ENCODE data around the gene FAT1.

FAT1 gene

DNA sequence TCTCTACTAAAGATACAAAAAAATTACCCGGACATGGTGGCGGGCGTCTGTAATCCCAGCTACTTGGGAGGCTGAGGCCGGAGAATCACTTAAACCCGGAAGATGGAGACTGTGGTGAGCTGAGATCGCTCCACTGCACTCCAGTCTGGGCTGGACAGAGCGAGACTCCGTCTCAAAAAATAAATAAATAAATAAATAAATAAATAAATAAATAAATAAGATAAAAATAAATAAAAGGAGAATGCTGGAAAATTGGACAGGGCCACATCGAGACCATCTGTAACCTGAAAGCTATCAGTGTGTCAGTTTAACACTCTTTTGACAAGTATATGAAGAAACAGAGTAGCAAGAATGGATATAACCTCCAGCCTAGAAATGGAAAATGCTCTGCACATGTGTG is 15.7 kb upstream of the FAT1 start:
- WGBS (ENCODE audit: insufficient coverage), result 94% methylated on average over 5 of the region's 9 CpGs
- no peaks in the 10 kb centered on the region for H3K27me3 ChIP-seq (replicated peaks in 2 of 5; ENCODE audit: control insufficient read depth in 4 of 5, insufficient read depth in 5 of 5, low read length in 4 of 5)
- no peaks in the 10 kb centered on the region for H3K36me3 ChIP-seq (ENCODE audit: control insufficient read depth in 4 of 4, insufficient read depth in 4 of 4, low read length in 3 of 4)
- H3K27ac ChIP-seq (ENCODE audit: insufficient read depth in 1 of 2, low read depth in 1 of 2, low read length in 2 of 2, poor library complexity in 1 of 2, severe bottlenecking in 2 of 2), result no peak overlapping the region
- no peak overlapping the region for H3K4me3 ChIP-seq (ENCODE audit: control insufficient read depth in 1 of 7, extremely low read depth in 1 of 7, insufficient read depth in 4 of 7, low read depth in 2 of 7, low read length in 6 of 7)
- no peaks in the 10 kb centered on the region for H3K4me1 ChIP-seq (ENCODE audit: control extremely low read depth in 1 of 4, control insufficient read depth in 4 of 4, insufficient read depth in 4 of 4, low read length in 3 of 4)
- no peaks in the 10 kb centered on the region for H3K9me3 ChIP-seq (ENCODE audit: control extremely low read depth in 1 of 5, control insufficient read depth in 4 of 5, insufficient read depth in 2 of 5, low read depth in 1 of 5, low read length in 4 of 5)
- ChIA-PET POLR2A (no interaction called here), CTCF (no interaction called here)
- no peak for DNase-seq

DNA sequence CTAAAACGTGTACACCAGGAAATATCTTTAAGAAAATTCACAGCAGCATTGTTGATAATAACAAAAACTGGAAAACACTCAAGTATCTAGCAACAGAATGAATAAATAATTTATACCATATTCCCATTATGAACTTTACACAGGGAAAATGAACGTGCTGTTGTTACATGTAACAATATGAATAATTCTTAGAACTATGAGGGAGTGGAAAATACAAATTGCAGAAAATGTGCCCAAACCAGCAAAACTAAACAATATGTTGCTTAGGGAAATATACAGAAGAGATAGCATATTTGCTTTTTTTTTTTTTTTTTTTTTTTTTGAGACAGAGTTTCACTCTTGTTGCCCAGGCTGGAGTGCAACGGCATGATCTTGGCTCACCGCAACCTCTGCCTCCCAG is 14.8 kb upstream of the FAT1 start:
- H3K27ac ChIP-seq (ENCODE audit: insufficient read depth in 1 of 2, low read depth in 1 of 2, low read length in 2 of 2, poor library complexity in 1 of 2, severe bottlenecking in 2 of 2), result no peak overlapping the region
- no peak overlapping the region for H3K4me3 ChIP-seq (ENCODE audit: control insufficient read depth in 1 of 7, extremely low read depth in 1 of 7, insufficient read depth in 4 of 7, low read depth in 2 of 7, low read length in 6 of 7)
- ChIA-PET POLR2A (interaction anchor here (0.6 kb wide), 1 partner anchor 65 kb away, joined by 4 read pairs; no protein-coding TSS in a partner anchor), CTCF (no interaction called here)
- H3K4me1 ChIP-seq (ENCODE audit: control extremely low read depth in 1 of 4, control insufficient read depth in 4 of 4, insufficient read depth in 4 of 4, low read length in 3 of 4), result no peaks in the 10 kb centered on the region
- no CpG with 5 or more reads among the region's 4 CpGs for WGBS (ENCODE audit: insufficient coverage)
- no peaks in the 10 kb centered on the region for H3K9me3 ChIP-seq (ENCODE audit: control extremely low read depth in 1 of 5, control insufficient read depth in 4 of 5, insufficient read depth in 2 of 5, low read depth in 1 of 5, low read length in 4 of 5)
- H3K27me3 ChIP-seq (replicated peaks in 2 of 5; ENCODE audit: control insufficient read depth in 4 of 5, insufficient read depth in 5 of 5, low read length in 4 of 5), result no peaks in the 10 kb centered on the region
- H3K36me3 ChIP-seq (ENCODE audit: control insufficient read depth in 4 of 4, insufficient read depth in 4 of 4, low read length in 3 of 4), result no peaks in the 10 kb centered on the region
- no peak for DNase-seq

- Histone ChIP-seq H3K27ac (ENCODE audit: insufficient read depth in 1 of 2, low read depth in 1 of 2, low read length in 2 of 2, poor library complexity in 1 of 2, severe bottlenecking in 2 of 2) (no peak overlapping the region), H3K4me1 (ENCODE audit: control extremely low read depth in 1 of 4, control insufficient read depth in 4 of 4, insufficient read depth in 4 of 4, low read length in 3 of 4) (no peaks in the 10 kb centered on the region), H3K36me3 (ENCODE audit: control insufficient read depth in 4 of 4, insufficient read depth in 4 of 4, low read length in 3 of 4) (no peaks in the 10 kb centered on the region), H3K27me3 (replicated peaks in 2 of 5; ENCODE audit: control insufficient read depth in 4 of 5, insufficient read depth in 5 of 5, low read length in 4 of 5) (no peaks in the 10 kb centered on the region), H3K4me3 (ENCODE audit: control insufficient read depth in 1 of 7, extremely low read depth in 1 of 7, insufficient read depth in 4 of 7, low read depth in 2 of 7, low read length in 6 of 7) (no peak overlapping the region), H3K9me3 (ENCODE audit: control extremely low read depth in 1 of 5, control insufficient read depth in 4 of 5, insufficient read depth in 2 of 5, low read depth in 1 of 5, low read length in 4 of 5) (no peaks in the 10 kb centered on the region)
- DNase-seq, result no peak
- ChIA-PET CTCF (no interaction called here), POLR2A (no interaction called here)
- 82% methylated on average over 4 of the region's 4 CpGs for WGBS (ENCODE audit: insufficient coverage)
Observed at GRCh38 chr4:186737427-186737826, 13.8 kb upstream of the FAT1 start.

- H3K27ac ChIP-seq (ENCODE audit: insufficient read depth in 1 of 2, low read depth in 1 of 2, low read length in 2 of 2, poor library complexity in 1 of 2, severe bottlenecking in 2 of 2), result no peak overlapping the region
- no peak overlapping the region for H3K4me3 ChIP-seq (ENCODE audit: control insufficient read depth in 1 of 7, extremely low read depth in 1 of 7, insufficient read depth in 4 of 7, low read depth in 2 of 7, low read length in 6 of 7)
- POLR2A ChIA-PET, result no interaction called here
- no peaks in the 10 kb centered on the region for H3K27me3 ChIP-seq (replicated peaks in 2 of 5; ENCODE audit: control insufficient read depth in 4 of 5, insufficient read depth in 5 of 5, low read length in 4 of 5)
- CTCF ChIA-PET, result no interaction called here
- DNase-seq, result no peak
- no peaks in the 10 kb centered on the region for H3K4me1 ChIP-seq (ENCODE audit: control extremely low read depth in 1 of 4, control insufficient read depth in 4 of 4, insufficient read depth in 4 of 4, low read length in 3 of 4)
- no peaks in the 10 kb centered on the region for H3K9me3 ChIP-seq (ENCODE audit: control extremely low read depth in 1 of 5, control insufficient read depth in 4 of 5, insufficient read depth in 2 of 5, low read depth in 1 of 5, low read length in 4 of 5)
- whole genome bisulfite sequencing (ENCODE audit: insufficient coverage), result 100% methylated on average over 1 of the region's 6 CpGs
- H3K36me3 ChIP-seq (ENCODE audit: control insufficient read depth in 4 of 4, insufficient read depth in 4 of 4, low read length in 3 of 4), result no peaks in the 10 kb centered on the region
Observed at GRCh38 chr4:186736466-186736865, 12.8 kb upstream of the FAT1 start.

DNA sequence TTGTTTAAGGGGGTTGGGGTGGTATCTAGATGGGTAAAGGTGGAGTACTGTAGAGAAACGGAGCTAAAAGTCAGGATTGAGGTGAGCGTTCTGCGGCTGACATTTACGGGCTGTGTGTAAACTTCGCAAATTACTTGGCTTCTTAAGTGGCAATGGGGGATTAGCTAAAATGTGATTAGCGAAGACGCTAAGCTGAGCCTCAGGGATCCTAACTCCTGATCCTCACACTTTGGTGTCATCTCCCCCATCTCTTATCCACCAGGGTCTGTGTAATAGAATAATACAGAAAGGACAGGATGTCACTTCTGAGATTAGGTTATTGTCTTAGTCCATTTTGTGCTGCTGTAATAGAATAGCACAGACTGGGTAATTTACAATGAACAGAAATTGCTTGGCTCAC is 10.6 kb upstream of the FAT1 start:
- H3K27ac ChIP-seq (ENCODE audit: insufficient read depth in 1 of 2, low read depth in 1 of 2, low read length in 2 of 2, poor library complexity in 1 of 2, severe bottlenecking in 2 of 2), result no peak overlapping the region
- POLR2A ChIA-PET, result no interaction called here
- no peak for DNase-seq
- H3K4me1 ChIP-seq (ENCODE audit: control extremely low read depth in 1 of 4, control insufficient read depth in 4 of 4, insufficient read depth in 4 of 4, low read length in 3 of 4), result no peaks in the 10 kb centered on the region
- no peaks in the 10 kb centered on the region for H3K9me3 ChIP-seq (ENCODE audit: control extremely low read depth in 1 of 5, control insufficient read depth in 4 of 5, insufficient read depth in 2 of 5, low read depth in 1 of 5, low read length in 4 of 5)
- 93% methylated on average over 5 of the region's 7 CpGs for WGBS (ENCODE audit: insufficient coverage)
- CTCF ChIA-PET, result no interaction called here
- H3K27me3 ChIP-seq (replicated peaks in 2 of 5; ENCODE audit: control insufficient read depth in 4 of 5, insufficient read depth in 5 of 5, low read length in 4 of 5), result peaks cover 0 to 2% (median 1%) of the 10 kb centered on the region in 5 experiments
- H3K4me3 ChIP-seq (ENCODE audit: control insufficient read depth in 1 of 7, extremely low read depth in 1 of 7, insufficient read depth in 4 of 7, low read depth in 2 of 7, low read length in 6 of 7), result no peak overlapping the region
- H3K36me3 ChIP-seq (ENCODE audit: control insufficient read depth in 4 of 4, insufficient read depth in 4 of 4, low read length in 3 of 4), result no peaks in the 10 kb centered on the region

- Histone ChIP-seq H3K36me3 (ENCODE audit: control insufficient read depth in 4 of 4, insufficient read depth in 4 of 4, low read length in 3 of 4) (no peaks in the 10 kb centered on the region), H3K4me1 (ENCODE audit: control extremely low read depth in 1 of 4, control insufficient read depth in 4 of 4, insufficient read depth in 4 of 4, low read length in 3 of 4) (no peaks in the 10 kb centered on the region), H3K27ac (ENCODE audit: insufficient read depth in 1 of 2, low read depth in 1 of 2, low read length in 2 of 2, poor library complexity in 1 of 2, severe bottlenecking in 2 of 2) (no peak overlapping the region), H3K4me3 (ENCODE audit: control insufficient read depth in 1 of 7, extremely low read depth in 1 of 7, insufficient read depth in 4 of 7, low read depth in 2 of 7, low read length in 6 of 7) (no peak overlapping the region), H3K9me3 (ENCODE audit: control extremely low read depth in 1 of 5, control insufficient read depth in 4 of 5, insufficient read depth in 2 of 5, low read depth in 1 of 5, low read length in 4 of 5) (no peaks in the 10 kb centered on the region), H3K27me3 (replicated peaks in 2 of 5; ENCODE audit: control insufficient read depth in 4 of 5, insufficient read depth in 5 of 5, low read length in 4 of 5) (peaks cover 0 to 6% (median 4%) of the 10 kb centered on the region in 5 experiments)
- ChIA-PET CTCF (no interaction called here), POLR2A (no interaction called here)
- no peak for DNase-seq
- WGBS (ENCODE audit: insufficient coverage), result 76% methylated on average over 4 of the region's 4 CpGs
Observed at GRCh38 chr4:186733778-186734177, 10.1 kb upstream of the FAT1 start.

GRCh38 chr4:186730621-186731020 is 7.0 kb upstream of the FAT1 start:
- no peaks in the 10 kb centered on the region for H3K36me3 ChIP-seq (ENCODE audit: control insufficient read depth in 4 of 4, insufficient read depth in 4 of 4, low read length in 3 of 4)
- CTCF ChIA-PET, result no interaction called here
- 96% methylated on average over 4 of the region's 5 CpGs for WGBS (ENCODE audit: insufficient coverage)
- no peak overlapping the region for H3K27ac ChIP-seq (ENCODE audit: insufficient read depth in 1 of 2, low read depth in 1 of 2, low read length in 2 of 2, poor library complexity in 1 of 2, severe bottlenecking in 2 of 2)
- no peak for DNase-seq
- H3K9me3 ChIP-seq (ENCODE audit: control extremely low read depth in 1 of 5, control insufficient read depth in 4 of 5, insufficient read depth in 2 of 5, low read depth in 1 of 5, low read length in 4 of 5), result no peaks in the 10 kb centered on the region
- no peak overlapping the region for H3K4me3 ChIP-seq (ENCODE audit: control insufficient read depth in 1 of 7, extremely low read depth in 1 of 7, insufficient read depth in 4 of 7, low read depth in 2 of 7, low read length in 6 of 7)
- POLR2A ChIA-PET, result no interaction called here
- H3K27me3 ChIP-seq (replicated peaks in 2 of 5; ENCODE audit: control insufficient read depth in 4 of 5, insufficient read depth in 5 of 5, low read length in 4 of 5), result peaks cover 21 to 38% (median 22%) of the 10 kb centered on the region in 5 experiments
- H3K4me1 ChIP-seq (ENCODE audit: control extremely low read depth in 1 of 4, control insufficient read depth in 4 of 4, insufficient read depth in 4 of 4, low read length in 3 of 4), result peaks cover 0 to 13% (median 9%) of the 10 kb centered on the region in 4 experiments
